GM23248 (cell line): ENCODE measurements around the gene NUMA1. TPM values are rescaled to one million over a fixed set of nuclear protein-coding genes. Genes with fewer than 3 reads are reported as not detected.
A peak's percentile ranks its signal among the peaks of the same experiment; 100 is the strongest.

Experiments
- DNase-seq: peaks from one replicate; pipeline ENCODE4 v3.0.0-alpha.2; 2015
- H2AFZ ChIP-seq: fragments of 200-600 bp; sonication (generic); 2 replicates; pipeline ENCODE4 v1.6.1; 2016; ENCODE audit warnings: antibody characterized with exemption
- H3F3A ChIP-seq: fragments of 200-600 bp; sonication (generic); 2 replicates; pipeline ENCODE4 v1.6.1; 2016; ENCODE audit warnings: mild to moderate bottlenecking, antibody characterized with exemption, mixed run types; ENCODE audit not compliant: insufficient read depth
- H3K27ac ChIP-seq: fragments of 200-600 bp; sonication (generic); 2 replicates; pipeline ENCODE4 v1.5.1; 2016; ENCODE audit warnings: mild to moderate bottlenecking
- H3K27me3 ChIP-seq: fragments of 200-600 bp; sonication (generic); replicated peaks from 2 replicates; pipeline ENCODE4 v1.6.1; 2016; ENCODE audit warnings: mild to moderate bottlenecking; ENCODE audit not compliant: insufficient read depth
- H3K36me3 ChIP-seq: fragments of 200-600 bp; sonication (generic); 2 replicates; pipeline ENCODE4 v1.6.1; 2016; ENCODE audit warnings: low read depth, mild to moderate bottlenecking
- H3K4me1 ChIP-seq: fragments of 200-600 bp; sonication (generic); 2 replicates; pipeline ENCODE4 v1.6.1; 2016; ENCODE audit warnings: mild to moderate bottlenecking; ENCODE audit not compliant: insufficient read depth
- H3K4me2 ChIP-seq: fragments of 200-600 bp; sonication (generic); one replicate; pipeline ENCODE4 v1.6.1; 2016; ENCODE audit warnings: mild to moderate bottlenecking; ENCODE audit not compliant: unreplicated experiment
- H3K4me3 ChIP-seq: fragments of 200-600 bp; sonication (generic); 2 replicates; pipeline ENCODE4 v1.5.1; 2016; ENCODE audit warnings: mild to moderate bottlenecking
- H3K79me2 ChIP-seq: fragments of 200-600 bp; sonication (generic); 2 replicates; pipeline ENCODE4 v1.6.1; 2016; ENCODE audit warnings: mild to moderate bottlenecking; ENCODE audit not compliant: insufficient read depth
- H3K9ac ChIP-seq: fragments of 200-600 bp; sonication (generic); 2 replicates; pipeline ENCODE4 v1.6.1; 2016; ENCODE audit warnings: mild to moderate bottlenecking
- H3K9me2 ChIP-seq: fragments of 200-600 bp; sonication (generic); 2 replicates; pipeline ENCODE4 v1.6.1; 2016; ENCODE audit warnings: mixed run types, mild to moderate bottlenecking, moderate library complexity; ENCODE audit not compliant: insufficient read depth
- H3K9me3 ChIP-seq: fragments of 200-600 bp; sonication (generic); one replicate; pipeline ENCODE4 v1.6.1; 2017; ENCODE audit warnings: low read depth
- H4K20me1 ChIP-seq: fragments of 200-600 bp; sonication (generic); 2 replicates; pipeline ENCODE4 v1.6.0; 2016; ENCODE audit not compliant: insufficient read depth
- EZH2 ChIP-seq: fragments of 200-600 bp; sonication (generic); IDR thresholded peaks from 2 replicates; pipeline ENCODE4 v1.6.1; 2018; ENCODE audit warnings: antibody characterized with exemption, mild to moderate bottlenecking; ENCODE audit not compliant: insufficient read depth, poor library complexity, severe bottlenecking
- EZH2phosphoT487 ChIP-seq: fragments of 200-600 bp; sonication (generic); IDR thresholded peaks from 2 replicates; pipeline ENCODE4 v1.6.1; 2018; ENCODE audit warnings: antibody characterized with exemption, moderate library complexity, mild to moderate bottlenecking, low read depth; ENCODE audit not compliant: insufficient read depth
- WGBS, 2 experiments: methylation state at CpG; one replicate each; pipeline ENCODE4 v1.1.6; 2015 to 2017; ENCODE audit warnings: low lambda C conversion rate in 2 of 2, low coverage in 1 of 2; ENCODE audit errors: missing lambda C conversion rate in 2 of 2; 5-methylcytosine and 5-hydroxymethylcytosine counted together
- in situ Hi-C: fragments of 300-500 bp; cut with MboI; formaldehyde crosslinking; loops from 2 replicates; pipeline ENCODE4 v1.15.0; 2020
- polyA plus RNA-seq: library from polyadenylated mRNA; unstranded; fragments of >200 nt; fragmentation: Nextera tagmentation; extraction: Ambion mirVana; gene quantifications from 2 replicates; pipeline ENCODE4 v1.2.1, GENCODE V29; 2016
- total RNA-seq: library from RNA; depleted of rRNA; stranded (reverse); fragments of >200 nt; shearing (Covaris generic); gene quantifications from 2 replicates; pipeline ENCODE4 v1.2.3, GENCODE V29; 2014

The NUMA1 gene
- total and polyA plus RNA-seq, 2 experiments from 2014 or later, result 51.5 to 124 TPM

DNA sequence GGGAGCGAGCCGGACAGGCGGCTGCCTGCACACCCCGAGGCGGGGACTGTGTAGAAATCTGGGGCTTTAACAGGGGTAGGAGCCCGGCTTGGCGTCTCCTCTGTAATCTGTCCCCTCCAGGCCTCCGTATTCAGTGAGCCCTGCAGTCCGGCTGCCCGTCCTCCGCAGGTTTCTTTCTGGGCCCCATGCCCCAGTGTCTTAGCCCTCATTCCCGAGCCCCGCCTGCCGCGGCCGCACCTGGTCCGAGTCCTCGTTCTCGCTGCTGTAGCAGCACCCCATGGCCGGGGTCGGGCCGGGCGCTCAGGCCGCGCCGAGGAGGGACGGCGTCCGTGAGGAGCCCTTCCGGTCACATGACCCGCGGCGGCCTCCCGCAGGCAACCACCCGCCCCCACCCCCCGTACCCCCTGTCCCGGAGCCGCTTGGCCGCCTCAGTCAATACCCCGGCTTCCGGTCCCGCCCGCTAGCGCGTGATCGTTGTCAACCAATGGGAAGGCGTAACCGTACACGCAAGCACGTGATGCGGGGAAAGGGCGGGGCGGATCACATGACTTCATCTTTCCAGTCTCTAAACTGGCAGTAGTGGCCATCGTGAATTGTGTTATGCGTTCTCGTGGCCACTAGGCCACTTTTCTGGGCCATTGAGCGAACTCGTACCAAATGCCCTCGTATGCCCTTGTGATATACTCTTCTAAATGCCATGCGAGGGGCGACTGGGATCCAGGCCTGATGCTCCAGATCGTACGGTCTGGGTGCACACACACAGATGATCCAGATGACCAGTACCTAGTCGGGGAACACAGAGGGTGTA lies 22.8 kb upstream of the NUMA1 start, which contains the start of gene LAMTOR1:
TSS of gene LAMTOR1 (minus strand) at position 352 of the 808 bp plus-strand sequence. CDS start at position 279, 73 bp downstream.
- 4% methylated on average over 53 to 63 of the region's 64 CpGs for WGBS, 2 experiments
- H3F3A ChIP-seq, result peaks cover 11% of the 10 kb centered on the region

DNA sequence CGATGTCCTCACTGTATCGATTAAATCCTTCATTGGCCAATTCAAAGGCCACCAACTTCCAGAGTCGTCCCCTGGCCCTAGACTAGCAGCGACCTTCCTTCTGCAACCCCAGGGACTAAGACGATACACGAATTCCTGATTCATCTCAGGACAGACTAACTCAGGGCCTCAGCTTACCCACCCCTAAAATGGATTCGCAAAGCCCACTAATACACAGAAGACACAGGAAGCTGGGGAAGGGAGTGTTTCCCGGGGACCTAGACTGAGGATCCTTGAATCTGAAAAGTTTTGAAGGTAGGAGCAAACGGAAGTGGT lies 22.2 kb upstream of the NUMA1 start:
- Histone ChIP-seq H3F3A (peaks cover 11% of the 10 kb centered on the region), H4K20me1 (no peaks in the 10 kb centered on the region), H3K36me3 (peaks cover 6% of the 10 kb centered on the region; the same call in 1 of the 2 replicates), H3K4me1 (peaks cover 21% of the 10 kb centered on the region), H3K79me2 (peaks cover 44% of the 10 kb centered on the region), H3K9ac (peak overlapping the region; percentile 94), H3K27ac (peak overlapping the region; percentile 84), H3K4me3 (peak overlapping the region; percentile 97), H3K9me2 (no peaks in the 10 kb centered on the region), H3K9me3 (no peaks in the 10 kb centered on the region), H2AFZ (peak overlapping the region; percentile 59), H3K27me3 (no peaks in the 10 kb centered on the region), H3K4me2 (peak overlapping the region; percentile 94)
- 1% methylated on average over 9 of the region's 9 CpGs for WGBS, 2 experiments
- in situ Hi-C loops, result no loop called here
- no peak for TF ChIP-seq EZH2
- TF ChIP-seq EZH2phosphoT487, result no peak
- no peak for DNase-seq

More for the DNA sequence above, 22.8 kb upstream of the NUMA1 start, which contains the start of gene LAMTOR1:
- Histone ChIP-seq H3K9ac (peak within 1 kb of the TSS; percentile 94), H3K9me2 (no peaks in the 10 kb centered on the region), H3K4me3 (peak within 1 kb of the TSS; percentile 97), H3K4me2 (peak within 1 kb of the TSS; percentile 94), H3K36me3 (0 out of 2 replicates have a peak, but pooled peaks cover 3% of the 10 kb centered on the region), H4K20me1 (no peaks in the 10 kb centered on the region), H3K79me2 (peaks cover 44% of the 10 kb centered on the region), H3K27me3 (no peaks in the 10 kb centered on the region), H2AFZ (peak within 1 kb of the TSS; percentile 75), H3K9me3 (no peaks in the 10 kb centered on the region), H3K4me1 (peaks cover 21% of the 10 kb centered on the region), H3K27ac (peak within 1 kb of the TSS; percentile 84)
- in situ Hi-C loops, result no loop called here
- TF ChIP-seq EZH2phosphoT487 (no peak), EZH2 (no peak)
- DNase-seq, result peak; percentile 100

DNA sequence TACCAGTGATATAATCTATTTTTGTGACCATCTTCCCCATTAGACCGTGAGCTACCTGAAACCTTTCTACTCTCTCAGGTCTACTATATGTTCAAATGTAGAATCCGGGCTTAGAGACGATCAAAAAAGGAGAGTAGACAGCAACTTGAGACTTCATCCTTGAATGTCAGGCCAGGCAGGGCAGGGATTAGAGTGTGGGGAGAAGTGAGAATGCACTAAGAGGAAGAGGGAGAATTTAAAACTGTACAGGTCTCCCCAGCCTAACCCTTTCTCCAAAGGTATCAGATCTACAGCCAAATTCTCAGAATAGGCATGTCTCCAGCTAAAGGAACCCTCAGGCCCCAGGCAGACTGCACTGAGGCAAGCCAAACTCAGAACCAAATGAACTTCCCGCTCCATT lies 21.8 kb upstream of the NUMA1 start:
- H4K20me1 ChIP-seq, result no peaks in the 10 kb centered on the region
- 47 to 48% methylated on average over 4 of the region's 4 CpGs for WGBS, 2 experiments
- DNase-seq, result peak; percentile 27

DNA sequence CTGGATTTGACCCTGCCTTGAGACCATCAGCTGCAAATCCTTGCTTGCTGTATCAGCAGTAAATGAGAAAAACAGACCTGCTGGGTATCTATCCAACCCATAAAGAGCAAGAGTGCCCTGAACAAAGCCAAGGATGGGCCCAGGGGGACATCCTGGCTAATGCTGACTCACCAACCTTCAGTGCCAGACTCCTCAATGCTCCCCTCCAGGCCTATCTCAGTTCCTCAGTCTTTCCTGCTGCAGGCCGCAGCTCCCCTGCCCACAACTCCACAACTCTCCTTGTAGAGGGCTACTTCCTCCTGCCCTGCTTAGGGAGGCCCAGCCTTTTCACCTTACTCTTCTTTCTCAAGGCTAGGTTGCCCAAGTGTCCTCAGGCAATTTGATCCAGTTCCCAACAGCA lies 20.1 kb upstream of the NUMA1 start:
- Histone ChIP-seq H3K9ac (peak overlapping the region; percentile 94; the same call in 1 of the 2 replicates), H3K27ac (no peak overlapping the region), H3K4me1 (peaks cover 21% of the 10 kb centered on the region), H3K9me3 (no peaks in the 10 kb centered on the region), H4K20me1 (no peaks in the 10 kb centered on the region), H3K4me2 (peak overlapping the region; percentile 12), H3K27me3 (no peaks in the 10 kb centered on the region), H3F3A (peaks cover 11% of the 10 kb centered on the region), H2AFZ (no peak overlapping the region), H3K79me2 (peaks cover 44% of the 10 kb centered on the region), H3K4me3 (no peak overlapping the region), H3K9me2 (no peaks in the 10 kb centered on the region), H3K36me3 (peaks cover 17% of the 10 kb centered on the region; the same call in 1 of the 2 replicates)
- WGBS, 2 experiments, result 100% methylated on average over 1 of the region's 1 CpG
- peak; percentile 27 for DNase-seq
- in situ Hi-C loops, result no loop called here
- TF ChIP-seq EZH2, result no peak
- TF ChIP-seq EZH2phosphoT487, result no peak

More for the DNA sequence above, 21.8 kb upstream of the NUMA1 start:
- H3F3A ChIP-seq, result peaks cover 11% of the 10 kb centered on the region
- H3K9ac ChIP-seq, result peak overlapping the region; percentile 94
- TF ChIP-seq EZH2phosphoT487 (no peak), EZH2 (no peak)
- H3K9me3 ChIP-seq, result no peaks in the 10 kb centered on the region
- H2AFZ ChIP-seq, result peak overlapping the region; percentile 59; the same call in 1 of the 2 replicates
- in situ Hi-C loops, result no loop called here
- peaks cover 21% of the 10 kb centered on the region for H3K4me1 ChIP-seq
- H3K27ac ChIP-seq, result peak overlapping the region; percentile 84
- H3K4me2 ChIP-seq, result peak overlapping the region; percentile 94
- H3K27me3 ChIP-seq, result no peaks in the 10 kb centered on the region
- H3K79me2 ChIP-seq, result peaks cover 44% of the 10 kb centered on the region
- H3K36me3 ChIP-seq, result peaks cover 10% of the 10 kb centered on the region; the same call in 1 of the 2 replicates
- peak overlapping the region; percentile 97 for H3K4me3 ChIP-seq
- no peaks in the 10 kb centered on the region for H3K9me2 ChIP-seq
